ENCODE measurements around the gene AGXT. TPM values are rescaled to one million over a fixed set of nuclear protein-coding genes. Genes with fewer than 3 reads are reported as not detected.

The AGXT gene
- total and polyA plus RNA-seq, 4 donors: 0.05 to 0.61 (median 0.16) TPM; not detected in 1

DNA sequence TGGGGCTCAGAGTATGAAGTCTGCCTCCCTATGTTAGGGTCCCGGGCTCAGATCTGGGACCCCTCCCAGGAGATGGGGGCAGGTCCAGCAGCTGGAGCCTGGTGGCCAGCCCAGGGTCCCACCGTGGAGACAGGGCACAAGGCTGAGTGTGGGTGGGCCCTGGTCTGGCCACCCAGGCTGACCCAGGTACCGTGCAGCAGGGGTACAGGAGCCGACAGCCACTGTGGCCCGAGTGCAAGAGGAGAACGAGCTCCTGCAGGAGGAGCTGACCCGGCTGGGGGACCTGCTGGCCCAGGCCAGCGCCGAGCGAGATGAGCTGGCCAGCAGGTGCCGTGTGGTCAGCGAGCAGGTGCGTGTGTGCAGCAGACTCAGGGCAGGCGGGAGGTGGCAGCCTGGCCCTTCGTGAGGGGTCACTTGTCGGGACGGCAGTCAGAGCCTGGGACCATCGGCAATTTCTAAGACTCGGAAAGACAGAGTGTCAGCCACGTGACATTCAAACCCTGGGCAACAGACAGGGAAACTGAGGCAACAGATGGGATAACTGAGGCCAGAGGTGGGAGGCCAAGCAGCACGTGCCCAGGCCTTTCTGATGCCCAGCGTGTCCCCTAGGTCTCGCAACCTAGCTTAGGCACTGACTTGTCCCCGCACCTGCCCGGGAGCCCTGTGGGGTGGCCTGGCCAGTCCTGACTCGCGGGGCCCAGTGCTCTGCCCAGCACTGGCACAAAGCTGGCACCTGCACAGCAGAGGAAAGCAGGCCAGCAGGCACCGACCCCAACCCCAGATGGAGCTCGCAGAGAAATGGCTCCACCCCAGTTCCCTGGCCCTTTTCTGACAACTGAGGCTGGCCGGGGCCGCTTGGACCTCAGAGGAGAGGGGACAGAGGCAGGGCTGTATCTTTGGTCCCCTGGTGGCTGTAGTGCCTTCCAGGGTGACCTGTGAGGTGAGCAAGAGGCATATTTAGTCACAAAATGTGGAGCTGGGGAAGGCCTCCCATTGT, 51.5 kb downstream of the AGXT start:
- Histone ChIP-seq H3K27me3 (ENCODE audit: control insufficient read depth in 3 of 3, insufficient read depth in 3 of 3, low read length in 2 of 3) (no peaks in the 10 kb centered on the region), H3K9ac (ENCODE audit: insufficient read depth in 1 of 2, low read length in 2 of 2) (no peak overlapping the region), H3K27ac (ENCODE audit: low read depth in 1 of 2, low read length in 1 of 2) (no peak overlapping the region), H3K4me1 (ENCODE audit: control insufficient read depth in 5 of 5, insufficient read depth in 5 of 5, low read length in 5 of 5) (peaks cover 0 to 44% (median 9%) of the 10 kb centered on the region in 5 donors), H3K36me3 (ENCODE audit: control insufficient read depth in 4 of 4, insufficient read depth in 4 of 4, low read length in 4 of 4) (no peaks in the 10 kb centered on the region), H3K9me3 (ENCODE audit: control insufficient read depth in 4 of 4, insufficient read depth in 3 of 4, low read length in 3 of 4) (no peaks in the 10 kb centered on the region), H3K4me3 (no peak overlapping the region)
- no peak for TF ChIP-seq CTCF (IDR thresholded peaks at IDR 0.05; ENCODE audit: control extremely low read depth, extremely low read depth)
- DNase-seq (peak in 1 of 3 donors; percentile 7), ATAC-seq (ENCODE audit: insufficient read depth, low FRiP score) (no peak)
- 93 to 94% methylated on average over 31 of the region's 31 CpGs for WGBS, 2 donors

- no peak overlapping the region for H3K4me3 ChIP-seq
- H3K9ac ChIP-seq (ENCODE audit: insufficient read depth in 1 of 2, low read length in 2 of 2): no peak overlapping the region
- H3K27ac ChIP-seq (ENCODE audit: low read depth in 1 of 2, low read length in 1 of 2): no peak overlapping the region
Observed at GRCh38 chr2:240920783-240921231, 52.2 kb downstream of the AGXT start.

GRCh38 chr2:240921311-240921994, 52.8 kb downstream of the AGXT start:
- H3K4me1 ChIP-seq (ENCODE audit: control insufficient read depth in 5 of 5, insufficient read depth in 5 of 5, low read length in 5 of 5): peaks cover 0 to 34% (median 9%) of the 10 kb centered on the region in 5 donors
- peak overlapping the region in 1 of 2 donors; percentile 43 for H3K27ac ChIP-seq (ENCODE audit: low read depth in 1 of 2, low read length in 1 of 2)
- H3K9ac ChIP-seq (ENCODE audit: insufficient read depth in 1 of 2, low read length in 2 of 2): no peak overlapping the region
- peak; percentile 31 for ATAC-seq (ENCODE audit: insufficient read depth, low FRiP score)
- no peak overlapping the region for H3K4me3 ChIP-seq
- 79 to 92% methylated on average over 11 to 13 of the region's 13 CpGs for WGBS, 2 donors
- peak in 2 of 3 donors; percentile 11 to 73 for DNase-seq
- H3K9me3 ChIP-seq (ENCODE audit: control insufficient read depth in 4 of 4, insufficient read depth in 3 of 4, low read length in 3 of 4): no peaks in the 10 kb centered on the region
- no peak for TF ChIP-seq CTCF (IDR thresholded peaks at IDR 0.05; ENCODE audit: control extremely low read depth, extremely low read depth)
- no peaks in the 10 kb centered on the region for H3K36me3 ChIP-seq (ENCODE audit: control insufficient read depth in 4 of 4, insufficient read depth in 4 of 4, low read length in 4 of 4)
- H3K27me3 ChIP-seq (ENCODE audit: control insufficient read depth in 3 of 3, insufficient read depth in 3 of 3, low read length in 2 of 3): no peaks in the 10 kb centered on the region

More at GRCh38 chr2:240920783-240921231, 52.2 kb downstream of the AGXT start:
- TF ChIP-seq CTCF (IDR thresholded peaks at IDR 0.05; ENCODE audit: control extremely low read depth, extremely low read depth): no peak
- no peak for DNase-seq
- H3K9me3 ChIP-seq (ENCODE audit: control insufficient read depth in 4 of 4, insufficient read depth in 3 of 4, low read length in 3 of 4): no peaks in the 10 kb centered on the region
- H3K4me1 ChIP-seq (ENCODE audit: control insufficient read depth in 5 of 5, insufficient read depth in 5 of 5, low read length in 5 of 5): peaks cover 0 to 37% (median 9%) of the 10 kb centered on the region in 5 donors
- ATAC-seq (ENCODE audit: insufficient read depth, low FRiP score): no peak
- H3K36me3 ChIP-seq (ENCODE audit: control insufficient read depth in 4 of 4, insufficient read depth in 4 of 4, low read length in 4 of 4): no peaks in the 10 kb centered on the region
- 86 to 94% methylated on average over 4 of the region's 4 CpGs for WGBS, 2 donors
- no peaks in the 10 kb centered on the region for H3K27me3 ChIP-seq (ENCODE audit: control insufficient read depth in 3 of 3, insufficient read depth in 3 of 3, low read length in 2 of 3)

All from lung (tissue), 12 donors.